BJ (cell line): ENCODE measurements around the gene ZIC4. TPM values are rescaled to one million over a fixed set of nuclear protein-coding genes. Genes with fewer than 3 reads are reported as not detected.

Source experiments
- CTCF ChIA-PET: fragments of 350-600 bp; formaldehyde crosslinking; extraction: SDS; loops from one replicate; lab custom pipeline; 2021; ENCODE audit warnings: antibody characterized with exemption, inconsistent platforms; lab: Yijun Ruan, JAX
- POLR2A ChIA-PET: fragments of 300-600 bp; sonication (Branson Sonifier 250); formaldehyde crosslinking; extraction: SDS; loops from one replicate; lab custom pipeline; 2021; ENCODE audit warnings: antibody characterized with exemption; lab: Charles Lee
- DNase-seq: peaks from one replicate; pipeline ENCODE4 v3.0.0-alpha.2; 2011; ENCODE audit warnings: low read depth
- H3K27me3 ChIP-seq: 2 replicates; pipeline ENCODE4 v1.6.0; 2011; ENCODE audit warnings: low read length; ENCODE audit not compliant: control insufficient read depth, insufficient read depth
- H3K36me3 ChIP-seq: 2 replicates; pipeline ENCODE4 v1.5.1; 2011; ENCODE audit warnings: low read length; ENCODE audit not compliant: control insufficient read depth, insufficient read depth
- H3K4me3 ChIP-seq: 2 replicates; pipeline ENCODE4 v1.5.1; 2011; ENCODE audit warnings: low read depth, mild to moderate bottlenecking, control low read depth, low read length
- polyA plus RNA-seq: library from polyadenylated mRNA; depleted of rRNA; stranded (reverse); fragments of >200 nt; gene quantifications from 2 replicates; pipeline ENCODE4 v1.2.3, GENCODE V29; 2011
- TF ChIP-seq, protein P1 (sequence below): IDR thresholded peaks from 2 replicates; pipeline ENCODE4 v1.5.1; 2011; ENCODE audit warnings: low read depth, mild to moderate bottlenecking, control low read depth, inconsistent platforms, low read length, moderate library complexity; ENCODE audit not compliant: insufficient read depth

The ZIC4 gene
- polyA plus RNA-seq, 1 experiment: 3.2 TPM

GRCh38 chr3:147411815-147412241 is 5.5 kb upstream of the ZIC4 start:
- no peak for DNase-seq
- peak overlapping the region; percentile 60 for H3K4me3 ChIP-seq
- CTCF ChIA-PET: interaction anchor here (0.8 to 1.6 kb wide), 4 partner anchors 8 to 534 kb away, joined by 3 read pairs; no protein-coding TSS in a partner anchor
- H3K27me3 ChIP-seq: peaks cover 11% of the 10 kb centered on the region
- POLR2A ChIA-PET: interaction anchor here (0.6 kb wide), 1 partner anchor 81 kb away, joined by 5 read pairs; no protein-coding TSS in a partner anchor
- no peaks in the 10 kb centered on the region for H3K36me3 ChIP-seq
- TF ChIP-seq, protein P1, sequence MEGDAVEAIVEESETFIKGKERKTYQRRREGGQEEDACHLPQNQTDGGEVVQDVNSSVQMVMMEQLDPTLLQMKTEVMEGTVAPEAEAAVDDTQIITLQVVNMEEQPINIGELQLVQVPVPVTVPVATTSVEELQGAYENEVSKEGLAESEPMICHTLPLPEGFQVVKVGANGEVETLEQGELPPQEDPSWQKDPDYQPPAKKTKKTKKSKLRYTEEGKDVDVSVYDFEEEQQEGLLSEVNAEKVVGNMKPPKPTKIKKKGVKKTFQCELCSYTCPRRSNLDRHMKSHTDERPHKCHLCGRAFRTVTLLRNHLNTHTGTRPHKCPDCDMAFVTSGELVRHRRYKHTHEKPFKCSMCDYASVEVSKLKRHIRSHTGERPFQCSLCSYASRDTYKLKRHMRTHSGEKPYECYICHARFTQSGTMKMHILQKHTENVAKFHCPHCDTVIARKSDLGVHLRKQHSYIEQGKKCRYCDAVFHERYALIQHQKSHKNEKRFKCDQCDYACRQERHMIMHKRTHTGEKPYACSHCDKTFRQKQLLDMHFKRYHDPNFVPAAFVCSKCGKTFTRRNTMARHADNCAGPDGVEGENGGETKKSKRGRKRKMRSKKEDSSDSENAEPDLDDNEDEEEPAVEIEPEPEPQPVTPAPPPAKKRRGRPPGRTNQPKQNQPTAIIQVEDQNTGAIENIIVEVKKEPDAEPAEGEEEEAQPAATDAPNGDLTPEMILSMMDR: no peak

GRCh38 chr3:147411238-147411814 is 5.0 kb upstream of the ZIC4 start:
- POLR2A ChIA-PET: interaction anchor here (0.6 to 0.7 kb wide), 2 partner anchors 19 to 81 kb away, joined by 3 to 5 read pairs; no protein-coding TSS in a partner anchor
- Histone ChIP-seq H3K27me3 (peaks cover 11% of the 10 kb centered on the region), H3K4me3 (peak overlapping the region; percentile 60), H3K36me3 (no peaks in the 10 kb centered on the region)
- CTCF ChIA-PET: interaction anchor here (0.8 to 1.6 kb wide), 5 partner anchors 9 to 535 kb away, joined by 3 read pairs; no protein-coding TSS in a partner anchor
- no peak for DNase-seq
- TF ChIP-seq, protein P1: no peak

DNA sequence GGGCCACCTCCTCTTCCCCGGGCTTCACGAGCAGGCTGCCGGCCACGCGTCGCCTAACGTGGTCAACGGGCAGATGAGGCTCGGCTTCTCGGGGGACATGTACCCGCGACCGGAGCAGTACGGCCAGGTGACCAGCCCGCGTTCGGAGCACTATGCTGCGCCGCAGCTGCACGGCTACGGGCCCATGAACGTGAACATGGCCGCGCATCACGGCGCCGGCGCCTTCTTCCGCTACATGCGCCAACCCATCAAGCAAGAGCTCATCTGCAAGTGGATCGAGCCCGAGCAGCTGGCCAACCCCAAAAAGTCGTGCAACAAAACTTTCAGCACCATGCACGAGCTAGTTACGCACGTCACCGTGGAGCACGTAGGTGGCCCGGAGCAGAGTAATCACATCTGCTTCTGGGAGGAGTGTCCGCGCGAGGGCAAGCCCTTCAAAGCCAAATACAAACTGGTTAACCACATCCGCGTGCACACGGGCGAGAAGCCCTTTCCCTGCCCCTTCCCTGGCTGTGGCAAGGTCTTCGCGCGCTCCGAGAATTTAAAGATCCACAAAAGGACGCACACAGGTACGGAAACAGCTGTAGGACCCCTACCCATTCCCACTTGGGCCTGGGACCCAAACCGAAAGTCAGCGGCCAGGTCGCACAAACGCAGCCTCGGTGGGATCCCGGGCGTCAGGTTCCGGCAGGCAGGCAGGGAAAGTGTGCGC is 4.3 kb upstream of the ZIC4 start:
- Histone ChIP-seq H3K4me3 (peak overlapping the region; percentile 60), H3K36me3 (no peaks in the 10 kb centered on the region), H3K27me3 (peaks cover 17% of the 10 kb centered on the region)
- TF ChIP-seq, protein P1: no peak
- peak; percentile 51 for DNase-seq
- CTCF ChIA-PET: interaction anchor here (0.6 to 1.6 kb wide), 3 partner anchors 9 to 17 kb away, joined by 3 to 4 read pairs (median 3); no protein-coding TSS in a partner anchor
- POLR2A ChIA-PET: interaction anchor here (0.7 kb wide), 1 partner anchor 18 kb away, joined by 3 read pairs; no protein-coding TSS in a partner anchor

- Histone ChIP-seq H3K36me3 (no peaks in the 10 kb centered on the region), H3K27me3 (peaks cover 20% of the 10 kb centered on the region), H3K4me3 (peak overlapping the region; percentile 60)
- ChIA-PET CTCF (interaction anchor here (0.6 kb wide), 1 partner anchor 18 kb away, joined by 4 read pairs; no protein-coding TSS in a partner anchor), POLR2A (no interaction called here)
- TF ChIP-seq, protein P1: no peak
- no peak for DNase-seq
Measured at GRCh38 chr3:147410116-147410525, 3.8 kb upstream of the ZIC4 start.
